Activated CD8-positive, alpha-beta T cell treated with anti-CD3 and anti-CD28 coated beads, Interleukin-2, amount 10 ng/mL, durations not matched to agents 7 days and 5 days (primary cell): ENCODE measurements around the gene CACNA1B. TPM values are rescaled to one million over a fixed set of nuclear protein-coding genes. Genes with fewer than 3 reads are reported as not detected.

Experiments used
- ATAC-seq: fragments of 150-1000 bp; cut with Tn5 transposase; one replicate; pipeline ENCODE4 v1.10.0; 2021; ENCODE audit warnings: moderate library complexity
- CTCF ChIA-PET: fragments of 350-600 bp; sonication (Branson Sonifier 250); formaldehyde crosslinking; loops from one replicate; lab custom pipeline; 2021; ENCODE audit warnings: antibody characterized with exemption; lab: Charles Lee
- POLR2A ChIA-PET: fragments of 350-600 bp; sonication (Branson Sonifier 250); formaldehyde crosslinking; loops from one replicate; lab custom pipeline; 2021; ENCODE audit warnings: antibody characterized with exemption; lab: Charles Lee
- DNase-seq: peaks from one replicate; pipeline ENCODE4 v3.0.0-alpha.2; 2020
- H3K27ac Mint-ChIP-seq: one replicate; pipeline ENCODE4 v1.8.0; 2021; ENCODE audit warnings: mild to moderate bottlenecking, mixed read lengths
- H3K27me3 Mint-ChIP-seq: one replicate; pipeline ENCODE4 v1.8.0; 2021; ENCODE audit warnings: low read depth, mixed read lengths
- H3K36me3 Mint-ChIP-seq: one replicate; pipeline ENCODE4 v1.8.0; 2021; ENCODE audit warnings: low read depth, mixed read lengths
- H3K4me1 Mint-ChIP-seq: one replicate; pipeline ENCODE4 v1.8.0; 2021; ENCODE audit warnings: low read depth, mixed read lengths
- H3K4me3 Mint-ChIP-seq: one replicate; pipeline ENCODE4 v1.8.0; 2021; ENCODE audit warnings: mild to moderate bottlenecking, mixed read lengths
- H3K9me3 Mint-ChIP-seq: one replicate; pipeline ENCODE4 v1.8.0; 2022; ENCODE audit warnings: mixed read lengths; ENCODE audit not compliant: insufficient read depth
- total RNA-seq, 2 experiments: library from RNA; stranded (reverse); gene quantifications; one replicate each; pipeline ENCODE4 v1.2.3, GENCODE V29; 2021

The CACNA1B gene
- total RNA-seq, 2 experiments from 2014 or later: not detected

- CTCF ChIA-PET: no interaction called here
- Mint-ChIP-seq H3K4me1 (no peaks in the 10 kb centered on the region), H3K36me3 (peaks cover 16% of the 10 kb centered on the region), H3K27ac (no peak overlapping the region), H3K4me3 (no peak overlapping the region), H3K27me3 (no peaks in the 10 kb centered on the region), H3K9me3 (no peaks in the 10 kb centered on the region)
- DNase-seq (no peak), ATAC-seq (no peak)
- POLR2A ChIA-PET: no interaction called here
Measured at GRCh38 chr9:137837345-137838278, 40.0 kb upstream of the CACNA1B start.

GRCh38 chr9:137838576-137838975 lies 39.0 kb upstream of the CACNA1B start:
- H3K4me1 Mint-ChIP-seq: no peaks in the 10 kb centered on the region
- peaks cover 14% of the 10 kb centered on the region for H3K36me3 Mint-ChIP-seq
- H3K9me3 Mint-ChIP-seq: no peaks in the 10 kb centered on the region
- no peaks in the 10 kb centered on the region for H3K27me3 Mint-ChIP-seq
- H3K4me3 Mint-ChIP-seq: no peak overlapping the region
- DNase-seq: no peak
- H3K27ac Mint-ChIP-seq: no peak overlapping the region
- CTCF ChIA-PET: no interaction called here
- ATAC-seq: no peak
- POLR2A ChIA-PET: no interaction called here

GRCh38 chr9:137843355-137843754 lies 34.2 kb upstream of the CACNA1B start:
- DNase-seq: no peak
- POLR2A ChIA-PET: no interaction called here
- no peaks in the 10 kb centered on the region for H3K27me3 Mint-ChIP-seq

GRCh38 chr9:137851516-137852267 lies 25.9 kb upstream of the CACNA1B start:
- Mint-ChIP-seq H3K27ac (no peak overlapping the region), H3K27me3 (no peaks in the 10 kb centered on the region), H3K4me3 (no peak overlapping the region), H3K9me3 (peaks cover 19% of the 10 kb centered on the region), H3K36me3 (peaks cover 2% of the 10 kb centered on the region), H3K4me1 (no peaks in the 10 kb centered on the region)
- DNase-seq (no peak), ATAC-seq (no peak)
- POLR2A ChIA-PET: no interaction called here
- CTCF ChIA-PET: no interaction called here

More at GRCh38 chr9:137843355-137843754, 34.2 kb upstream of the CACNA1B start:
- Mint-ChIP-seq H3K27ac (no peak overlapping the region), H3K36me3 (peaks cover 4% of the 10 kb centered on the region), H3K4me3 (no peak overlapping the region), H3K9me3 (no peaks in the 10 kb centered on the region), H3K4me1 (no peaks in the 10 kb centered on the region)
- no peak for ATAC-seq
- CTCF ChIA-PET: no interaction called here

- Mint-ChIP-seq H3K9me3 (peaks cover 19% of the 10 kb centered on the region), H3K27me3 (no peaks in the 10 kb centered on the region)
Measured at GRCh38 chr9:137853392-137853995, 24.1 kb upstream of the CACNA1B start.

GRCh38 chr9:137860361-137860760 lies 17.2 kb upstream of the CACNA1B start:
- Mint-ChIP-seq H3K36me3 (peaks cover 5% of the 10 kb centered on the region), H3K4me3 (no peak overlapping the region), H3K27ac (no peak overlapping the region), H3K9me3 (peaks cover 28% of the 10 kb centered on the region), H3K4me1 (no peaks in the 10 kb centered on the region), H3K27me3 (no peaks in the 10 kb centered on the region)
- ChIA-PET POLR2A (no interaction called here), CTCF (no interaction called here)
- ATAC-seq (no peak), DNase-seq (no peak)

More at GRCh38 chr9:137853392-137853995, 24.1 kb upstream of the CACNA1B start:
- ChIA-PET POLR2A (no interaction called here), CTCF (no interaction called here)
- DNase-seq (no peak), ATAC-seq (no peak)
- Mint-ChIP-seq H3K4me1 (no peaks in the 10 kb centered on the region), H3K36me3 (peaks cover 2% of the 10 kb centered on the region), H3K27ac (no peak overlapping the region), H3K4me3 (no peak overlapping the region)

GRCh38 chr9:137865581-137866145 lies 11.9 kb upstream of the CACNA1B start:
- ChIA-PET CTCF (no interaction called here), POLR2A (no interaction called here)
- DNase-seq: no peak
- Mint-ChIP-seq H3K27me3 (no peaks in the 10 kb centered on the region), H3K36me3 (no peaks in the 10 kb centered on the region), H3K4me3 (no peak overlapping the region), H3K4me1 (no peaks in the 10 kb centered on the region), H3K27ac (no peak overlapping the region), H3K9me3 (peaks cover 11% of the 10 kb centered on the region)
- ATAC-seq: no peak

- CTCF ChIA-PET: no interaction called here
- Mint-ChIP-seq H3K4me1 (no peaks in the 10 kb centered on the region), H3K9me3 (peaks cover 6% of the 10 kb centered on the region), H3K27me3 (no peaks in the 10 kb centered on the region), H3K36me3 (no peaks in the 10 kb centered on the region), H3K4me3 (no peak overlapping the region), H3K27ac (no peak overlapping the region)
- ATAC-seq (no peak), DNase-seq (no peak)
- POLR2A ChIA-PET: no interaction called here
Measured at GRCh38 chr9:137866226-137867141, 11.1 kb upstream of the CACNA1B start.

- Mint-ChIP-seq H3K36me3 (no peaks in the 10 kb centered on the region), H3K27ac (no peak overlapping the region), H3K4me1 (no peaks in the 10 kb centered on the region), H3K27me3 (no peaks in the 10 kb centered on the region), H3K4me3 (no peak overlapping the region), H3K9me3 (no peaks in the 10 kb centered on the region)
- ATAC-seq: no peak
- POLR2A ChIA-PET: no interaction called here
- DNase-seq: no peak
- CTCF ChIA-PET: no interaction called here
Measured at GRCh38 chr9:137870432-137870831, 7.2 kb upstream of the CACNA1B start.

- no peak overlapping the region for H3K27ac Mint-ChIP-seq
- H3K4me3 Mint-ChIP-seq: no peak overlapping the region
- no peak for DNase-seq
- H3K36me3 Mint-ChIP-seq: peaks cover 3% of the 10 kb centered on the region
- H3K9me3 Mint-ChIP-seq: no peaks in the 10 kb centered on the region
- POLR2A ChIA-PET: no interaction called here
- peaks cover 2% of the 10 kb centered on the region for H3K4me1 Mint-ChIP-seq
- peaks cover 6% of the 10 kb centered on the region for H3K27me3 Mint-ChIP-seq
- CTCF ChIA-PET: no interaction called here
- ATAC-seq: no peak
Measured at GRCh38 chr9:137872296-137872695, 5.3 kb upstream of the CACNA1B start.

GRCh38 chr9:137873408-137873807 lies 4.2 kb upstream of the CACNA1B start:
- CTCF ChIA-PET: no interaction called here
- no peak overlapping the region for H3K27ac Mint-ChIP-seq
- POLR2A ChIA-PET: no interaction called here
- H3K9me3 Mint-ChIP-seq: no peaks in the 10 kb centered on the region
- ATAC-seq (no peak), DNase-seq (no peak)
- H3K4me1 Mint-ChIP-seq: peaks cover 2% of the 10 kb centered on the region
- no peak overlapping the region for H3K4me3 Mint-ChIP-seq
- H3K27me3 Mint-ChIP-seq: peaks cover 6% of the 10 kb centered on the region
- peaks cover 3% of the 10 kb centered on the region for H3K36me3 Mint-ChIP-seq
